ENCODE results near the gene SMURF1. TPM values are rescaled to one million over a fixed set of nuclear protein-coding genes. Genes with fewer than 3 reads are reported as not detected.

The SMURF1 gene
- total RNA-seq, 1 donor = 22.6 TPM

DNA sequence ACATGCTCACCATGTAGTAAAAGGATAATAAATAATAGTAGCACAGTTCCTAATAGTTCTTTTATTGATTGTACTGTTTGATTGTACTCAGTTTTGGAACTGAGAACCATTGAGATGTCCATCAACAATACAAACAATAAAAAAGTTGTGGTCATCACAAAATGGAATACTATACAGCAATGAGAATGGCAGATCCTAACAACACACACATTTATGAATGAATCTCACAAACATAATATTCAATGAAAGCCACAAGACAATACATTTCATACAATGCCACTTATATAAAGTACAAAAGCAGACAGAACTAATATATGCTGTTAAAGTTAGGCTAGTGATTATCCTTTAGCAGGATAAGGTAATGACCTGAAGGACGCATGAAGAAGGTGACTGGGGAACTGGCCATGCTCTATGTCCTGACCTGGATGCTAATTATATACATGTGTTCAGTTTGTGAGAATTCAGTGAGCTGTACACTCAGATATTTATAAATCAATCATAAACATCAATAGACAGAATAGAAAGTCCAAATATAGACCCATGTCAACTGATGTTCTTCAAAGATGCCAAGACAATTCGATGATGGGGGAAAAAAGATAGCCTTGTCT is 70.0 kb downstream of the SMURF1 start:
- no peak for DNase-seq (ENCODE audit: low read depth)
- TF ChIP-seq, protein P1, sequence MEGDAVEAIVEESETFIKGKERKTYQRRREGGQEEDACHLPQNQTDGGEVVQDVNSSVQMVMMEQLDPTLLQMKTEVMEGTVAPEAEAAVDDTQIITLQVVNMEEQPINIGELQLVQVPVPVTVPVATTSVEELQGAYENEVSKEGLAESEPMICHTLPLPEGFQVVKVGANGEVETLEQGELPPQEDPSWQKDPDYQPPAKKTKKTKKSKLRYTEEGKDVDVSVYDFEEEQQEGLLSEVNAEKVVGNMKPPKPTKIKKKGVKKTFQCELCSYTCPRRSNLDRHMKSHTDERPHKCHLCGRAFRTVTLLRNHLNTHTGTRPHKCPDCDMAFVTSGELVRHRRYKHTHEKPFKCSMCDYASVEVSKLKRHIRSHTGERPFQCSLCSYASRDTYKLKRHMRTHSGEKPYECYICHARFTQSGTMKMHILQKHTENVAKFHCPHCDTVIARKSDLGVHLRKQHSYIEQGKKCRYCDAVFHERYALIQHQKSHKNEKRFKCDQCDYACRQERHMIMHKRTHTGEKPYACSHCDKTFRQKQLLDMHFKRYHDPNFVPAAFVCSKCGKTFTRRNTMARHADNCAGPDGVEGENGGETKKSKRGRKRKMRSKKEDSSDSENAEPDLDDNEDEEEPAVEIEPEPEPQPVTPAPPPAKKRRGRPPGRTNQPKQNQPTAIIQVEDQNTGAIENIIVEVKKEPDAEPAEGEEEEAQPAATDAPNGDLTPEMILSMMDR (IDR thresholded peaks at IDR 0.05; ENCODE audit: insufficient read depth, low read length) = no peak
- no peak overlapping the region for H3K4me3 ChIP-seq (ENCODE audit: low read depth, low read length)

DNA sequence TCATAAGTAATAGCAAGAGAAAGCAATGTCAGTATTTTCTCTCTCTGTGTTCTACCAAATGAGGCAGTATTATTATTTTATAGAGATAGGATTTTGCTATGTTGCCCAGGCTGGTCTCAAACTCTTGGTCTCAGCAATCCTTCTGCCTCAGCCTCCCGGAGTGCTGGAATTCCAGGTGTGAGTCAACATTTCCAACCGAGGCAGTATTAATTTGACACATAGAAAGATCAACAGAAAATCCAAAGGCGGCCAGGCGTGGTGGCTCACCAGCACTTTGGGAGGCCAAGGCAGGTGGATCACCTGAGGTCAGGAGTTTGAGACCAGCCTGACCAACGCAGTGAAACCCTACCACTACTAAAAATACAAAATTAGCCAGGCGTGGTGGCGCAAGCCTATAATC is 71.8 kb downstream of the SMURF1 start:
- H3K4me3 ChIP-seq (ENCODE audit: low read depth, low read length) = no peak overlapping the region
- TF ChIP-seq, protein P1 (IDR thresholded peaks at IDR 0.05; ENCODE audit: insufficient read depth, low read length) = no peak
- no peak for DNase-seq (ENCODE audit: low read depth)

DNA sequence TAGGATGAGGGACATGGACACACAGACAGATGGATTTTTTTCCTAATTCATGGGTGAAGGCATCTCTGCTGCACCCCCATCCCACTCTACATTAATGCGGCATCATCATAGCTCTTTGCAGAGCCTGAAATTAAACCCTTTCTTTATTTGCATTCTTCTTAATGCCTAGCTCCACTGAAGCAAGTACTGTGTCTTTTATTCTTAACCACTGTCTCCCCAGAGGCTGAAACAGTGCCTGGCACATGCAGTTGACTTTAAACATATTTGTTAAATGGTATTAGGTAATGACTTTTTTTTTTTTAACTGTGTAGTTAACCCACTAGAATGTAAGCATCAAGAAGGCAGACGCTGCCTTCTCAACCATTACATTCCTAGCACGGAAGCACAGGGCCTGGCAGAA is 73.5 kb downstream of the SMURF1 start:
- H3K4me3 ChIP-seq (ENCODE audit: low read depth, low read length) = no peak overlapping the region
- no peak for DNase-seq (ENCODE audit: low read depth)
- TF ChIP-seq, protein P1 (IDR thresholded peaks at IDR 0.05; ENCODE audit: insufficient read depth, low read length) = no peak

DNA sequence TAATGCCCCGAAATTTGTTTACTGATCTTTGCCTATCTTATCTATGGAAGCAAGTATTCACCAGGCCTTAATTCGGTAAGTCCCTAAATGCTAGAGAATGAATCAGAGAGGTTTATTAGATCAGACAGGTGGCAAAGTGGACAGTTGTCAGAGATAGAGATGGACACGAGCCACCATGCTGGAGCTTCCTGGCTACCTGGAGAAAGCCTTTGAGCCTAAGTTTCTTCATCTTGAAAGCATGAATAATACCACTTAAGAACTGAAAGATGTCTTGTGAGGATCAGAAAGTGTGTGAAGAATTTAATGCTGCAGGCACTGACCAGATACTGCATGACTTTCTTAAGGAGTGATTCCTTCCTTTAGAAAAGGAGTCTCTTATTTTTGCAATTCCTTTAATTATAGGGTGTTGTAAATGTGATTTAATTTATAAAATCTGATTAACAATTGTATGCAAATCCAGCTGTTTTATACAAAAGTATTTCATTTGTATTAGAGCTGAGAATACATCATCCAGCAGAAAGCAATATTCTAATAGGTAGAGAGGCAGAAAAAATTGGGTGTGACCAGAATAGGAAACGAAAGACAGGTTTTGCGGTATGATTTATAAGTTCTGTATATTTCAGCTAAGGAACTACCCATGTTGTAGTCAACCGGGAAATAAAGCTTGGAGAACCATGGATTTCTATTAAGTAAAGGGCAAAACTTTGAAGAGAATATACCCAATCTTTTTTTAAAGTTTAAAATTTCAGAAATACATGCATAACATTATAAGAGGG is 82.7 kb downstream of the SMURF1 start:
- TF ChIP-seq, protein P1 (IDR thresholded peaks at IDR 0.05; ENCODE audit: insufficient read depth, low read length) = no peak
- no peak overlapping the region for H3K4me3 ChIP-seq (ENCODE audit: low read depth, low read length)
- no peak for DNase-seq (ENCODE audit: low read depth)

DNA sequence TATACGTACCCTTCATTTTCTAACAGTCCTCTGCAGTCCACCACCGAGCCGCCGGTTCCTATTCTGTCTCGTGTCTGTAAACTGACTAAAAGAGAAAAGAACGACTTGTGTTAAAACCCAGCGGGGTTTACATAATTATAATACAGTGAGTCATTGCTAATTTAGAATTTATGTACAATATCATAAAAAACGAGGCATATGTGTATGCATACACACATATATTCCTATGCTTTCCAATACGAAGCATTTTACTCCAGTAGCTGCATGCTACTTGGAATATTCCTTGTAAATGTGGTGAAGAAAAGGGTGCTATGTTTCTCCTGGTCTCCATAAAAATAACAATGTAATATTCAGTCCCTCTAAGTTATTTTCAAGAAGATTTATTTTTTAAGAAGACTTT is 89.1 kb downstream of the SMURF1 start:
- TF ChIP-seq, protein P1 (IDR thresholded peaks at IDR 0.05; ENCODE audit: insufficient read depth, low read length) = no peak
- H3K4me3 ChIP-seq (ENCODE audit: low read depth, low read length) = no peak overlapping the region
- DNase-seq (ENCODE audit: low read depth) = no peak

DNA sequence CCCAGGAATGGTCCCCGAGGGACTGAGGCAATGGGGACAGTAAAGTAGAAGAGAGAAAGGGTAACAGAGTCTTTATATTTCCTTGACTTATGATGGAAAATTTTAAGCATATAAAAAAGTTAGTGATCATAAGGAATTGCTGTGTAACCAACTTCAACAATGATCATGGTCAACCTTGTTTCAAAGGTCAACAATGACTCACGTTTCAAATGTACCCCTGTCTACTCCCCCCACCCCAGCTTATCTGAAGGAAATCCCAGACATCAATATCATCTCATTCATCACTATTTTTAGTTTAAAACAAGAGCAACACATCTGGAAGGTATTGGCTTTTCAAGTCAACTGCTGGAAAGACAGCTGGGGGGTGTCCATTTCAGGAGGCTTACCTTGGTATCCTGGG is 92.9 kb downstream of the SMURF1 start:
- H3K4me3 ChIP-seq (ENCODE audit: low read depth, low read length) = no peak overlapping the region
- TF ChIP-seq, protein P1 (IDR thresholded peaks at IDR 0.05; ENCODE audit: insufficient read depth, low read length) = no peak
- DNase-seq (ENCODE audit: low read depth) = peak; percentile 24

Measured in fibroblast of the aortic adventitia (primary cell).